ENCODE measurements around the gene PTBP1. TPM values are rescaled to one million over a fixed set of nuclear protein-coding genes. Genes with fewer than 3 reads are reported as not detected.
A peak's percentile ranks its signal among the peaks of the same experiment; 100 is the strongest.

The PTBP1 gene
- total and polyA plus RNA-seq, 9 of the 15 experiments (the other 6 are each of a cell fraction or from before 2014, with no cell fraction given): 14.0 to 759 (median 234) TPM

DNA sequence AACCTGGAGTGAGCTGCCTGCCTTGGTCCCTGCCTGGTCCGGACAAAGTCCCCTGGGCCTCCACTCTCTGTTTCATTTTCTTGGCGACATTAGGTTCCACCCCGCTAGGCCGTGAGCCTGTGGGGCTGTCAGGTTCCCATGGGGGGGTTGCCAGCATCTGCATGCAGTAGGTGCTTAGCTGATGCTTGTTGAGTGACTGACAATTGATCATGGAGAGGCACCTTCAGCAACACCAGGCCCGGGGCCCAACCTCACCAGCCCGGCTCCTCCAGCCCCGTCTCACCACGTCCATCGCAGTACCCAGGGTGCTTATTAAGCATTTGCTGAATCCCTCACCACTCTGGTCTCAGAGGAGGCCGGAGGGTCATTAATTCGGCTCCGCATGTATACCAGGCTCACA lies 33.0 kb upstream of the PTBP1 start (continued):
- TF ChIP-seq, protein P1, sequence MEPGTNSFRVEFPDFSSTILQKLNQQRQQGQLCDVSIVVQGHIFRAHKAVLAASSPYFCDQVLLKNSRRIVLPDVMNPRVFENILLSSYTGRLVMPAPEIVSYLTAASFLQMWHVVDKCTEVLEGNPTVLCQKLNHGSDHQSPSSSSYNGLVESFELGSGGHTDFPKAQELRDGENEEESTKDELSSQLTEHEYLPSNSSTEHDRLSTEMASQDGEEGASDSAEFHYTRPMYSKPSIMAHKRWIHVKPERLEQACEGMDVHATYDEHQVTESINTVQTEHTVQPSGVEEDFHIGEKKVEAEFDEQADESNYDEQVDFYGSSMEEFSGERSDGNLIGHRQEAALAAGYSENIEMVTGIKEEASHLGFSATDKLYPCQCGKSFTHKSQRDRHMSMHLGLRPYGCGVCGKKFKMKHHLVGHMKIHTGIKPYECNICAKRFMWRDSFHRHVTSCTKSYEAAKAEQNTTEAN (CRISPR knock-in tag; IDR thresholded peaks at IDR 0.05): no peak
- peak; percentile 97 for TF ChIP-seq ZKSCAN8 (CRISPR knock-in tag; IDR thresholded peaks at IDR 0.05)
- TF ChIP-seq ZNF408 (CRISPR knock-in tag; IDR thresholded peaks at IDR 0.05; ENCODE audit: low read depth): no peak

DNA sequence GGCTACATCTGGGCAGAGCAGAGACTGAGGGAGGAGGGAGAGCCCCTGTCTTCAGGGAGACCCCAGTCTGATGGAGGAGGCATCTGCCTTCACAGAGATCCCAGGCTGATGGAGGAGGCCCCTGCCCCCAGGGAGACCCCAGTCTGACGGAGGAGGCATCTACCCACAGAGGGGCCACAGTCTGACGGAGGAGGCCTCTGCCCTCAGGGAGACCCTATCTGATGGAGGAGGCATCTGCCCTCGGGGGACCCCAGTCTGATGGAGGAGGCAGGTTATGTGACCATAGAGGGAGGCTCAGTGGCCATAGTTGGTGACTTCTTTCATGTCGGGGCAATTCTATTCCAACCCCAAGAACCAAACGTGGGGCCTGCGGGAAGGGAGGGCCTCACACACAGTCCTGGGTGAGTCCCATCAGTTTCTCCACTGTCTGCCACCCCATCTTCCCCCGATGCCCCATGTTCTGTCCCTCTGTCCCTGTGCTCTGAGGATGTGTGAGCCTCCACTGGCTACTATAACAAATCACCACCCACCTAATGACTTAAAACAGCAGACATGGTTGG lies 32.0 kb upstream of the PTBP1 start:
- no peak for FAIRE-seq
- intact Hi-C loops (cut with micrococcal nuclease) (no loop called here), in situ Hi-C loops (cut with MboI) (loop anchor here (5.0 to 25.0 kb wide), 3 partner anchors 92 to 472 kb away; partner anchors contain the start of genes ATP5F1D, CBARP, CFD and MIDN)
- Histone ChIP-seq H3K4me2 (ENCODE audit: insufficient read depth, low read length) (no peak overlapping the region), H3K27ac (ENCODE audit: extremely low read depth, low read depth, low read length) (no peak overlapping the region), H3K4me1 (replicated peaks in 1 of 2; ENCODE audit: control insufficient read depth in 2 of 2, insufficient read depth in 2 of 2, low read length in 2 of 2) (peaks cover 0 to 21% of the 10 kb centered on the region in 2 experiments; a peak in 3 of 5 replicates), H3K79me2 (ENCODE audit: control insufficient read depth, insufficient read depth, low read length) (no peaks in the 10 kb centered on the region), H3K36me3 (ENCODE audit: control insufficient read depth, insufficient read depth, low read length) (no peaks in the 10 kb centered on the region), H3K27me3 (ENCODE audit: control insufficient read depth in 2 of 2, insufficient read depth in 2 of 2, low read length in 2 of 2) (no peaks in the 10 kb centered on the region), H3K9me3 (replicated peaks; ENCODE audit: control insufficient read depth, insufficient read depth, low read depth, low read length) (no peaks in the 10 kb centered on the region), H4K20me1 (replicated peaks; ENCODE audit: control insufficient read depth, insufficient read depth, low read length) (no peaks in the 10 kb centered on the region), H3K4me3 (no peak overlapping the region), H2AFZ (ENCODE audit: low read depth, low read length) (no peak overlapping the region), H3K9ac (ENCODE audit: insufficient read depth in 1 of 2, low read depth in 2 of 2, low read length in 2 of 2) (no peak overlapping the region; a peak in 1 of 4 replicates), H3K9me1 (ENCODE audit: control insufficient read depth, insufficient read depth, low read length) (no peaks in the 10 kb centered on the region)
- no TSS peak for BruUV-seq (replicated peaks)
- 52% methylated on average over 7 of the region's 7 CpGs for WGBS (ENCODE audit: insufficient coverage, low coverage, missing lambda C conversion rate)
- ChIA-PET CTCF (ENCODE audit: low intra/inter-chr PET ratio) (no interaction called here), POLR2A (no interaction called here)
- no peak for ATAC-seq
- DNase-seq (ENCODE audit: extremely low read depth in 1 of 4, low spot score in 3 of 4): no peak
- TF ChIP-seq ZFP36 (IDR thresholded peaks at IDR 0.05; ENCODE audit: low read depth, low read length, partially characterized antibody) (peak; percentile 92), TGIF2 (CRISPR knock-in tag; IDR thresholded peaks at IDR 0.05) (no peak), ARHGAP35 (IDR thresholded peaks at IDR 0.05; ENCODE audit: partially characterized antibody) (peak; percentile 87), IRF2 (CRISPR knock-in tag; IDR thresholded peaks at IDR 0.05) (no peak), GABPB1 (CRISPR knock-in tag; IDR thresholded peaks at IDR 0.05) (no peak)
- TF ChIP-seq, protein P2, sequence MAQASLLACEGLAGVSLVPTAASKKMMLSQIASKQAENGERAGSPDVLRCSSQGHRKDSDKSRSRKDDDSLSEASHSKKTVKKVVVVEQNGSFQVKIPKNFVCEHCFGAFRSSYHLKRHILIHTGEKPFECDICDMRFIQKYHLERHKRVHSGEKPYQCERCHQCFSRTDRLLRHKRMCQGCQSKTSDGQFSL (CRISPR knock-in tag; IDR thresholded peaks at IDR 0.05): 0 out of 2 replicates have a peak, but pooled peaks have one; percentile 34
- TF ChIP-seq, protein P2 (tag; IDR thresholded peaks at IDR 0.05): no peak
- TF ChIP-seq, protein P3, sequence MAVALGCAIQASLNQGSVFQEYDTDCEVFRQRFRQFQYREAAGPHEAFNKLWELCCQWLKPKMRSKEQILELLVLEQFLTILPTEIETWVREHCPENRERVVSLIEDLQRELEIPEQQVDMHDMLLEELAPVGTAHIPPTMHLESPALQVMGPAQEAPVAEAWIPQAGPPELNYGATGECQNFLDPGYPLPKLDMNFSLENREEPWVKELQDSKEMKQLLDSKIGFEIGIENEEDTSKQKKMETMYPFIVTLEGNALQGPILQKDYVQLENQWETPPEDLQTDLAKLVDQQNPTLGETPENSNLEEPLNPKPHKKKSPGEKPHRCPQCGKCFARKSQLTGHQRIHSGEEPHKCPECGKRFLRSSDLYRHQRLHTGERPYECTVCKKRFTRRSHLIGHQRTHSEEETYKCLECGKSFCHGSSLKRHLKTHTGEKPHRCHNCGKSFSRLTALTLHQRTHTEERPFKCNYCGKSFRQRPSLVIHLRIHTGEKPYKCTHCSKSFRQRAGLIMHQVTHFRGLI (CRISPR knock-in tag; IDR thresholded peaks at IDR 0.05): no peak

Data from K562 (cell line).